ENCODE measurements around the gene TLR9. TPM values are rescaled to one million over a fixed set of nuclear protein-coding genes. Genes with fewer than 3 reads are reported as not detected.

TLR9 gene
- total RNA-seq, 6 experiments from 2014 or later = not detected

DNA sequence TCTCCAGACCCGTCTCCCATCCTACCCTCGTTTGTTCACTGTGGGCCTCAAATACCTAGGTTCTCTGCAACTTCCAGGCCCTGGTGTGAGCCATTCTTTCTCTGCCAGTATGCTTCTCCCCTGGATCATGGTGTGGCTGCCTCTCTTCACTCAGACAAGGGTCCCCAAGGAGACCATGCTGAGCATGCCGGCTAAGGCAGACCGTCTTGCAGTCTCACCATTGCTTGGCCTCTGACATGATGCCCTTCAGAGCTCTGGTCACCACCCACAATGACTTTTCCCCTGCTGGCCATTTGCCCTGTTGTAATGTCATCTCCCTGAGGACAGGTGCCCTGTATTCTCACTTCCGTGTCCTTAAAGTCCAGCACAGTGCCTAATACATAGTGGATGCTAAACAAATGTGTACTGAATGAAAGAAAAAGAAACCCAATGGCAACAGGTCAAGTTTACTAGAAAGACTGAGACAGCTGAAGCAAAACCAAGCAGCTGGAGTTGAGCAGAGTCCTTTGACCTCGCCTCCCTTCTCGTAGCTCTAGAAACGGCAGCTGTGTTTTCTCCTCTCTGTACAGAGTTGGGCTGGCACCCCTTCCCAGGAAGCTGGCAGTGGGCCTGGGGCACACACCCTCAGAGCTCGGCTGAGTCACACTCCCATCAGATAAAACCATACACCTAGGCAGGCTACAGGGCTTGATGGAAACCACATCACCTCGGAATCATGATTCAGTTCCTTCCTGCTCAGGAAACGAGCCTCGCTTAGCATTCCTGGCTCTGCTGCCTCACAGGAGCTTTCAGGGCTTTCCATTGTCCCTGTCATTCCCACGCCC is 8.6 kb downstream of the TLR9 start:
- H3K27ac Mint-ChIP-seq = peak overlapping the region; percentile 47
- H3K36me3 Mint-ChIP-seq (ENCODE audit: low read depth) = peaks cover 19% of the 10 kb centered on the region
- H3K27me3 Mint-ChIP-seq (ENCODE audit: insufficient read depth) = peaks cover 2% of the 10 kb centered on the region
- no peaks in the 10 kb centered on the region for H3K9me3 Mint-ChIP-seq
- DNase-seq = peak; percentile 66
- peaks cover 19% of the 10 kb centered on the region for H3K4me1 Mint-ChIP-seq (ENCODE audit: low read depth)
- TF ChIP-seq, protein P1, sequence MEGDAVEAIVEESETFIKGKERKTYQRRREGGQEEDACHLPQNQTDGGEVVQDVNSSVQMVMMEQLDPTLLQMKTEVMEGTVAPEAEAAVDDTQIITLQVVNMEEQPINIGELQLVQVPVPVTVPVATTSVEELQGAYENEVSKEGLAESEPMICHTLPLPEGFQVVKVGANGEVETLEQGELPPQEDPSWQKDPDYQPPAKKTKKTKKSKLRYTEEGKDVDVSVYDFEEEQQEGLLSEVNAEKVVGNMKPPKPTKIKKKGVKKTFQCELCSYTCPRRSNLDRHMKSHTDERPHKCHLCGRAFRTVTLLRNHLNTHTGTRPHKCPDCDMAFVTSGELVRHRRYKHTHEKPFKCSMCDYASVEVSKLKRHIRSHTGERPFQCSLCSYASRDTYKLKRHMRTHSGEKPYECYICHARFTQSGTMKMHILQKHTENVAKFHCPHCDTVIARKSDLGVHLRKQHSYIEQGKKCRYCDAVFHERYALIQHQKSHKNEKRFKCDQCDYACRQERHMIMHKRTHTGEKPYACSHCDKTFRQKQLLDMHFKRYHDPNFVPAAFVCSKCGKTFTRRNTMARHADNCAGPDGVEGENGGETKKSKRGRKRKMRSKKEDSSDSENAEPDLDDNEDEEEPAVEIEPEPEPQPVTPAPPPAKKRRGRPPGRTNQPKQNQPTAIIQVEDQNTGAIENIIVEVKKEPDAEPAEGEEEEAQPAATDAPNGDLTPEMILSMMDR (IDR thresholded peaks at IDR 0.05) = no peak
- no peak overlapping the region for H3K4me3 Mint-ChIP-seq

DNA sequence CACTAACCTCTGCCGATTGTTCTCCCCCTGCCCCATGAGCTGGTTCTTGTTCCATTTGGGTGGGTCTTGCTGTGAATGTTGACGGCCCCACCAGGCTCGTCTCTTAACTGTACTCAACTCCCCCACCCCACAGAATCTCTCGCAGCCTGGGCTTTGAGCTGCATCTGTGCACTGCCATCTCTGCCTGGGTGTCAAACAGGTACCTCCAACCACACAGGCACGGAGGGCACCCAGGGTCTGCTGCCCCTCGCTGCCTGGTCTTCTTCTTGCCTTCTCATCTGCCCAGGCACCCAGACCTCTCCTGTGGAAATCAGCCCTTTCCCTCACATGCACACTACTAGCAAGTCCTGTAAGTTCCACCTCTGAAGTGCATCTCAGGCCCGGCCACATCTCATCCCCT is 10.1 kb downstream of the TLR9 start:
- TF ChIP-seq, protein P1 (IDR thresholded peaks at IDR 0.05) = no peak
- Mint-ChIP-seq H3K27ac (peak overlapping the region; percentile 2; the same call in 1 of the 2 replicates), H3K4me3 (no peak overlapping the region), H3K4me1 (ENCODE audit: low read depth) (peaks cover 19% of the 10 kb centered on the region), H3K9me3 (no peaks in the 10 kb centered on the region), H3K27me3 (ENCODE audit: insufficient read depth) (peaks cover 2% of the 10 kb centered on the region), H3K36me3 (ENCODE audit: low read depth) (peaks cover 19% of the 10 kb centered on the region)
- DNase-seq = no peak

DNA sequence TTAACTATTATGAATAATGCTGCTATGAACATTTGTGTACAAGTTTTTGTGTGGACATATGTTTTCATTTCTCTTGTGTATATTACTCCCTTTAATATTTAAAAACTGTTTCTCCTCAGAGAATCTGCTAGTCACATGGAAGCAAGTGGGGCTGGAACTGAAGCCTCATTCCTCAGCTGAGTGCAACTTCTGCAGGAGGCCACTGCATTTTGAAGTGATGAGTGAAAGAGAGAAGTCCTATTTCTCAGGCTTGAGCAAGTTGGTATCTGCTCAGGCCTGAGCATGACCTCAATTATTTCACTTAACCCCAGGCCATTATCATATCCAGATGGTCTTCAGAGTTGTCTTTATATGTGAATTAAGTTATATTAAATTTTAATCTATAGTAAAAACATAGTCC is 11.5 kb downstream of the TLR9 start:
- H3K27ac Mint-ChIP-seq = no peak overlapping the region
- peaks cover 2% of the 10 kb centered on the region for H3K27me3 Mint-ChIP-seq (ENCODE audit: insufficient read depth)
- H3K36me3 Mint-ChIP-seq (ENCODE audit: low read depth) = peaks cover 25% of the 10 kb centered on the region
- no peak for DNase-seq
- no peak overlapping the region for H3K4me3 Mint-ChIP-seq
- peaks cover 19% of the 10 kb centered on the region for H3K4me1 Mint-ChIP-seq (ENCODE audit: low read depth)
- TF ChIP-seq, protein P1 (IDR thresholded peaks at IDR 0.05) = no peak
- no peaks in the 10 kb centered on the region for H3K9me3 Mint-ChIP-seq

DNA sequence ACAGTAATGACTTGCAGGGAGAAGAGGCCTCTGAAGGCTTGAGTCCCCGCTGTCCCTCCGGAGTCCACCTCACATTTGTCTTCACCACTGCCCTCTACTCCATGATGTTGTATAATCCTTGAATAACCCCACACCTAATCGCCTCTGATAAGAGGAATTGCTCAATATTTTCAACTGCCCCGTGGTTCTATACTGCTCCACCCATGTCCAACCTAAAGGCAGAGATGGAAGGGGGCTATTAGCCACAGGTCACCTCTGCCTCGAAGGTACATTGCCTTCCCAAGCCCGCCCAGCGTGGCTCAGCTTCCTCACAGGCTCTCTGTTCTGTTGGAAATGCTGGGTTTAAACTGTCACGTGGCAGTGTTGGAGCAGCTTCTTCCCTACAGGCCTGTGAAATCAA is 12.4 kb downstream of the TLR9 start:
- no peak overlapping the region for H3K4me3 Mint-ChIP-seq
- TF ChIP-seq, protein P1 (IDR thresholded peaks at IDR 0.05) = no peak
- peaks cover 19% of the 10 kb centered on the region for H3K4me1 Mint-ChIP-seq (ENCODE audit: low read depth)
- H3K9me3 Mint-ChIP-seq = no peaks in the 10 kb centered on the region
- H3K27me3 Mint-ChIP-seq (ENCODE audit: insufficient read depth) = peaks cover 2% of the 10 kb centered on the region
- no peak overlapping the region; the same call in 1 of the 2 replicates for H3K27ac Mint-ChIP-seq
- H3K36me3 Mint-ChIP-seq (ENCODE audit: low read depth) = peaks cover 30% of the 10 kb centered on the region
- DNase-seq = no peak

DNA sequence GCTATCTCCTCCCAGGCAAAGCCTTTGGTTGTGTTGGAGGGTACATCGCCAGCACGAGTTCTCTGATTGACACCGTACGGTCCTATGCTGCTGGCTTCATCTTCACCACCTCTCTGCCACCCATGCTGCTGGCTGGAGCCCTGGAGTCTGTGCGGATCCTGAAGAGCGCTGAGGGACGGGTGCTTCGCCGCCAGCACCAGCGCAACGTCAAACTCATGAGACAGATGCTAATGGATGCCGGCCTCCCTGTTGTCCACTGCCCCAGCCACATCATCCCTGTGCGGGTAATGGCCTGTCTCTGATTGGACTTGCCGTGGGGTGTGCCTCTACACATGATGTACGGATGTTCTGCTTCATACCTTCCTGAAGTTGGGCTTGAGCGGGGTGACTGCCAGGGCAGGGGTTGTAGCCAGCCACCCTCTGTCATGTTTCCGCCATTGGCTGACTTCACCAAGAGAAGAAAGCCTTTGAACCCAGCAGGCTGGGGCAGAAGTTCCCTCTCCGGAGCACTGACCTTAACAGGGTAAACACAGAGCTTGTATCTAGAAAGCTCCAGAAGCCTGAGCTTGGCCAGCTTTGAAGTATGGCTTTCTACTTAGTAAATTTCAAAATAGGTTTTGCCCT is 14.1 kb downstream of the TLR9 start:
- DNase-seq = no peak
- H3K4me3 Mint-ChIP-seq = no peak overlapping the region
- H3K4me1 Mint-ChIP-seq (ENCODE audit: low read depth) = peaks cover 6% of the 10 kb centered on the region
- no peaks in the 10 kb centered on the region for H3K9me3 Mint-ChIP-seq
- peaks cover 2% of the 10 kb centered on the region for H3K27me3 Mint-ChIP-seq (ENCODE audit: insufficient read depth)
- no peak overlapping the region for H3K27ac Mint-ChIP-seq
- TF ChIP-seq, protein P1 (IDR thresholded peaks at IDR 0.05) = no peak
- peaks cover 43% of the 10 kb centered on the region for H3K36me3 Mint-ChIP-seq (ENCODE audit: low read depth)

All from HFFc6 (cell line).